Natural killer cell treated with Interleukin-12 subunit alpha and Interleukin-12 subunit beta and Interleukin-15 and Interleukin-18, amount 100 ng/mL, for 72 hours (primary cell): ENCODE measurements around the gene GALNT18. TPM values are rescaled to one million over a fixed set of nuclear protein-coding genes. Genes with fewer than 3 reads are reported as not detected.

Experiments used
- ATAC-seq, 2 donors: fragments of 150-1000 bp; cut with Tn5 transposase in 1 of 2; sonication (Bioruptor Pico), chemical (Tn5 transposase) in 1 of 2; 2 replicates each; pipeline ENCODE4 v1.10.0; 2021
- DNase-seq: peaks from one replicate; pipeline ENCODE4 v3.0.0; 2022; ENCODE audit warnings: low spot score
- H3K27ac Mint-ChIP-seq, 2 donors: 1 replicate in 1 of 2; 2 replicates in 1 of 2; pipeline ENCODE4 v1.8.0; 2022; ENCODE audit warnings: mixed read lengths in 2 of 2, mild to moderate bottlenecking in 1 of 2, moderate library complexity in 1 of 2
- H3K27me3 Mint-ChIP-seq, 2 donors: 1 replicate in 1 of 2; 2 replicates in 1 of 2; pipeline ENCODE4 v1.8.0; 2022; ENCODE audit warnings: mixed read lengths in 2 of 2
- H3K36me3 Mint-ChIP-seq: one replicate; pipeline ENCODE4 v1.8.0; 2022; ENCODE audit warnings: mixed read lengths
- H3K4me1 Mint-ChIP-seq, 2 donors: 1 replicate in 1 of 2; 2 replicates in 1 of 2; pipeline ENCODE4 v1.8.0; 2022; ENCODE audit warnings: low read depth in 2 of 2, mixed read lengths in 2 of 2, mild to moderate bottlenecking in 1 of 2
- H3K4me3 Mint-ChIP-seq: one replicate; pipeline ENCODE4 v1.8.0; 2022; ENCODE audit warnings: mixed read lengths
- H3K9me3 Mint-ChIP-seq: 2 replicates; pipeline ENCODE4 v1.8.0; 2022; ENCODE audit warnings: mixed read lengths
- total RNA-seq, 2 donors: library from RNA; stranded (reverse); gene quantifications; one replicate each; pipeline ENCODE4 v1.2.3, GENCODE V29; 2022

The GALNT18 gene
- total RNA-seq, 2 donors from 2014 or later = 0.29 to 0.73 TPM

DNA sequence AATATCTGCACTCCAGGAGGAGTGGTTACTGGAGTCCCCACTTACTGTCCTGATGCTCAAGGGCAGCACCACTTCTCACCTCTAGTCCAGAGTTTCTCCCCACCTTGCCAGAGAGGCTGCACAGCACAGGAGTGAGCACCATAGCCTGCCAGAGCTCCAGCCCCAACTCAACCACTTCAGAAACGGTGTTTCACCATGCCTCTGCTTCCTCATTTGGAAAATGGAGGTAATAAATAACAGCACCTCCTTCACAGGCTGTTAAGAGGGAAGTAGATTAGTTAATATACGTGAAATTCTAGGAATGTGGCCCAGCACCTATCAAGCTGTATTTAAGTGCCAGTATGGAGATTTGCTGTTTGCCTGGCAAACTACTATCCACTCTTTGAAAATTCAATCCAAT, 63.0 kb downstream of the GALNT18 start:
- no peaks in the 10 kb centered on the region for H3K36me3 Mint-ChIP-seq
- H3K27ac Mint-ChIP-seq = no peak overlapping the region
- H3K4me1 Mint-ChIP-seq = no peaks in the 10 kb centered on the region
- H3K9me3 Mint-ChIP-seq = peaks cover 5% of the 10 kb centered on the region
- H3K4me3 Mint-ChIP-seq = no peak overlapping the region
- no peak for ATAC-seq
- H3K27me3 Mint-ChIP-seq = peaks cover 6 to 12% of the 10 kb centered on the region in 2 donors
- no peak for DNase-seq

GRCh38 chr11:11558396-11558795, 63.4 kb downstream of the GALNT18 start:
- DNase-seq = no peak
- Mint-ChIP-seq H3K4me3 (no peak overlapping the region), H3K36me3 (no peaks in the 10 kb centered on the region), H3K27me3 (peaks cover 6 to 12% of the 10 kb centered on the region in 2 donors), H3K4me1 (no peaks in the 10 kb centered on the region), H3K27ac (no peak overlapping the region), H3K9me3 (peaks cover 5% of the 10 kb centered on the region)
- ATAC-seq = no peak

- no peak for ATAC-seq
- Mint-ChIP-seq H3K4me1 (no peaks in the 10 kb centered on the region), H3K9me3 (peaks cover 5% of the 10 kb centered on the region), H3K4me3 (no peak overlapping the region), H3K27me3 (peaks cover 8 to 10% of the 10 kb centered on the region in 2 donors), H3K36me3 (no peaks in the 10 kb centered on the region), H3K27ac (no peak overlapping the region)
- DNase-seq = no peak
These were observed 66.6 kb downstream of the GALNT18 start for GRCh38 chr11:11555208-11555607.

DNA sequence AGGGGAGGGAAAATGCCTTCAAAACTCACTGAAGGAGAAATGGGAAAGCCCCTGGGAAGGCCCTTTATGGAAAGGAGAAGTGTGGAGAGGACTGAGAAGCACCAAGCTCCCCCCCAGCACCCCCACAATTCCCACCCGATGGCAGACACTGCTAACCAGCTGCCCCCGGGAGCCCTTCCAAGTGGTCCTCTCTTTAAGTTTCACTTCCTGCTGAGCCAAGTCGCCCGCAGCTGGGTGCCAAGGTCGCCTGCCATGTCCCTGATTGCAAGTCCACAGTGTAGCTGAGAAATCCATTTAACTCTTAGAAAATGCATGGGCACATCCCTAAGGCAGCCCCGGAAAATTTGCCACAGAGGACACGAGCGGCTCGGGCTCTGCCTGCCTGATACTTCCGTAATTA, 68.2 kb downstream of the GALNT18 start:
- DNase-seq = no peak
- Mint-ChIP-seq H3K4me3 (no peak overlapping the region), H3K9me3 (no peaks in the 10 kb centered on the region), H3K27ac (no peak overlapping the region), H3K4me1 (no peaks in the 10 kb centered on the region), H3K36me3 (no peaks in the 10 kb centered on the region), H3K27me3 (peaks cover 0 to 2% of the 10 kb centered on the region in 2 donors)
- no peak for ATAC-seq

DNA sequence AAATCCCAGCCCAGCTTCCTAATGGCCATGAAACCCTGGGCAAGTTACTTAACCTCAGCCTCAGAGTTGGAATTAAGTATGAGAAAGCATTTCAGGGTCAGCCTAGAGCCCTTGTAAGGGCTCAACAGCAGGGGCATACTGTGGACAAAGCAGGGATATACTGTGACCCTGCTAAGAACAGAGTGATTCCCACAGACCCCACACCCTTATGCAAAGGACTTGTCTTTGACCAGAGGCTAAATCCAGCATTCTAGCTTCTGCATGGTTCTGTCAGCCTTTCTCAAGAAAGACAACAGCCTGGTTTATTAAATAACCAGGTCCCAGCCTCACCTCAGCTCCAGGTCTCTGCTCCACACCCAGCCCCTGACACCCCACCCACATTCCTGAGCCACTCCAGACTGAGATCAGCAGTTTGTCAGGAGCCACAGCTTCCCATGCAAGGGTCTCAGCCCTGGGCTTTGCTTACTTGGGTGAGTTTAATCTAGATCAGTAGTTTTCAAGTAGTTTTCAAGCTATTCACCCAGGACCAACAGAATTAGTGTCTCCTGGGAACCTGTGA, 69.2 kb downstream of the GALNT18 start:
- no peaks in the 10 kb centered on the region for H3K9me3 Mint-ChIP-seq
- ATAC-seq (no peak), DNase-seq (no peak)
- no peaks in the 10 kb centered on the region for H3K36me3 Mint-ChIP-seq
- no peak overlapping the region for H3K27ac Mint-ChIP-seq
- H3K27me3 Mint-ChIP-seq = peaks cover 0 to 2% of the 10 kb centered on the region in 2 donors
- H3K4me1 Mint-ChIP-seq = no peaks in the 10 kb centered on the region
- no peak overlapping the region for H3K4me3 Mint-ChIP-seq

- Mint-ChIP-seq H3K36me3 (no peaks in the 10 kb centered on the region), H3K4me3 (no peak overlapping the region), H3K9me3 (no peaks in the 10 kb centered on the region), H3K27ac (no peak overlapping the region), H3K4me1 (no peaks in the 10 kb centered on the region), H3K27me3 (peaks cover 0 to 2% of the 10 kb centered on the region in 2 donors)
- no peak for DNase-seq
- no peak for ATAC-seq
These were observed 71.3 kb downstream of the GALNT18 start for GRCh38 chr11:11550534-11550933.

GRCh38 chr11:11545285-11546275, 76.2 kb downstream of the GALNT18 start:
- H3K9me3 Mint-ChIP-seq = no peaks in the 10 kb centered on the region
- ATAC-seq (no peak), DNase-seq (no peak)
- no peaks in the 10 kb centered on the region for H3K36me3 Mint-ChIP-seq
- no peaks in the 10 kb centered on the region for H3K4me1 Mint-ChIP-seq
- H3K4me3 Mint-ChIP-seq = no peak overlapping the region
- no peak overlapping the region for H3K27ac Mint-ChIP-seq
- no peaks in the 10 kb centered on the region for H3K27me3 Mint-ChIP-seq

- Mint-ChIP-seq H3K4me1 (no peaks in the 10 kb centered on the region), H3K36me3 (no peaks in the 10 kb centered on the region), H3K27me3 (no peaks in the 10 kb centered on the region), H3K27ac (no peak overlapping the region), H3K9me3 (no peaks in the 10 kb centered on the region), H3K4me3 (no peak overlapping the region)
- ATAC-seq (no peak), DNase-seq (no peak)
These were observed 78.1 kb downstream of the GALNT18 start for GRCh38 chr11:11543656-11544055.

- DNase-seq (no peak), ATAC-seq (no peak)
- Mint-ChIP-seq H3K4me1 (no peaks in the 10 kb centered on the region), H3K27ac (no peak overlapping the region), H3K9me3 (no peaks in the 10 kb centered on the region), H3K4me3 (no peak overlapping the region), H3K27me3 (no peaks in the 10 kb centered on the region), H3K36me3 (no peaks in the 10 kb centered on the region)
These were observed 81.6 kb downstream of the GALNT18 start for GRCh38 chr11:11540157-11540556.

DNA sequence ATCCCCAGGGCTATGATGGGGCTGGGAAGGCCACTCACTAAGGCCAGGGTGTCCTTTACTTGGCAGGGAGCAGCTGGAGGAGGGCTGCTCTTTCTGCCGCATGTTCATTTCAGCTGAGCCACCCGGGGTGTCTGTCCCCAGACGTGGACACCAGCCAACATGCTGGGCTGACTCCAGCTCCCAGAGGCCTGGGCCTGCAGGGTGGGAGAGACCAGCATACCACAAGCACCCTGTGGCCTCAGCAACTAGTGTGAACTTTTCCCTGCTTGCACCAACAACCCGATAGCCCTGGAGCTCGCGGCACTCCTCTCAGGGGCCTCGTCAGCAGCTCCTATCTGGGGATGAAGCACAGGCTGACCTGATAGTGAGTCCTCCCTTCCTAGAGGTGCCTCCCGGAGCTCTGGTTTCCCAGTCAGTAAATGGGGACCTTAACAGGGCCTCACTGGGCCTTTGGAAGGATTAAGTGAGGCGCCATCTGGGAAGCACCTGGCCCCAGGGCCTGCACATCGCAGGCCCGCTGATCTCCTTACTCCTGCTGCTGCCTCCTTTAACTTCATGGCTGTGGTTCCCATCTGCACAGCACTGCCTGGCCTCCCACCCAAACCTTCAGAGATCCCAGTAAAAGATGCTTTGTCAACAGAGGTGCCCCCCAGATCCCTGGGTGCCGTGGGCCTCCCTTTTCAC, 83.4 kb downstream of the GALNT18 start:
- H3K9me3 Mint-ChIP-seq = no peaks in the 10 kb centered on the region
- no peaks in the 10 kb centered on the region for H3K4me1 Mint-ChIP-seq

GRCh38 chr11:11537871-11538270, 83.9 kb downstream of the GALNT18 start:
- Mint-ChIP-seq H3K27me3 (no peaks in the 10 kb centered on the region), H3K4me1 (no peaks in the 10 kb centered on the region), H3K9me3 (no peaks in the 10 kb centered on the region), H3K27ac (no peak overlapping the region), H3K36me3 (no peaks in the 10 kb centered on the region), H3K4me3 (no peak overlapping the region)
- ATAC-seq (no peak), DNase-seq (no peak)

More for the DNA sequence above, 83.4 kb downstream of the GALNT18 start:
- H3K4me3 Mint-ChIP-seq = no peak overlapping the region
- no peak overlapping the region for H3K27ac Mint-ChIP-seq
- ATAC-seq (no peak), DNase-seq (no peak)
- no peaks in the 10 kb centered on the region for H3K27me3 Mint-ChIP-seq
- H3K36me3 Mint-ChIP-seq = no peaks in the 10 kb centered on the region

DNA sequence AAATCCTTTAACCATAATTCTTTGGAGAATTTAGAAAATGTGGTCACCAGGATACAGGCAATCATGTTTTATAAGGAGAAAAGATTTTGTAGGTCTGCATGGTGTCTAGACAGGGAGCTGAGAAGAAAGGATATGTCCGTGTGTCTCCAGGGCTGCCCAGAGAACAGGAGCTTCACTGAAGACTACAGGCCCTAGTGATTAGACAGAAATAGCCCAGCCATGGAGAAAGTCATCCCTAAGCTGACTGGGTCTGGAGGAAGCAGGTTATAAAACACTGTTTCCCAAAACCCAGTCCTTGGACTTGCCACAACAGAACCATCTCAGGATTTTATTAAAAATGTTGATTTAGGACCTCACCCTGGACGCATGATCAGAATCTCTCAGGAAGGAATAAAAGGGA, 84.4 kb downstream of the GALNT18 start:
- ATAC-seq (no peak), DNase-seq (no peak)
- H3K4me3 Mint-ChIP-seq = no peak overlapping the region
- no peaks in the 10 kb centered on the region for H3K27me3 Mint-ChIP-seq
- no peaks in the 10 kb centered on the region for H3K36me3 Mint-ChIP-seq
- no peaks in the 10 kb centered on the region for H3K9me3 Mint-ChIP-seq
- no peak overlapping the region for H3K27ac Mint-ChIP-seq
- no peaks in the 10 kb centered on the region for H3K4me1 Mint-ChIP-seq

DNA sequence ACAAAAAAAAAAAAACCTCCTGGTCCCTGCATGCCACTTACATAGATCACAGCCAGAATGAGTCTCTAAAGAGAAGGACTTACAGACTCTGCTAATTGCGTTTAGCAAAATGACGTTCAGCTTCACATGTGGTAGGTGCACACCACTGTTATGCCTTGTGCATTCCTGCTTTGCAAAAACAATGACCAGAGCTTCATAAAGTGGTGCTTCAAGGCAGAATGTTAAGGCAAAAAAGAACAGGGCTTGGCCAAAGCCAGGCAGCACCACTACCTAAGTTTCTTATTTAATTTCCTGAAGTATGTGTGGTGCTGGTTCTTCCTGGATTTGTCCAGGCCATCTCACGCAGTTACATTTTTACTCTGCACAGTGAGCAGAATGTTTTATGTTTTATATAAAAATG, 85.2 kb downstream of the GALNT18 start:
- Mint-ChIP-seq H3K36me3 (no peaks in the 10 kb centered on the region), H3K4me1 (no peaks in the 10 kb centered on the region), H3K27ac (no peak overlapping the region), H3K4me3 (no peak overlapping the region), H3K9me3 (no peaks in the 10 kb centered on the region), H3K27me3 (no peaks in the 10 kb centered on the region)
- DNase-seq (no peak), ATAC-seq (no peak)

GRCh38 chr11:11535611-11536010, 86.2 kb downstream of the GALNT18 start:
- H3K36me3 Mint-ChIP-seq = no peaks in the 10 kb centered on the region
- H3K27ac Mint-ChIP-seq = no peak overlapping the region
- no peaks in the 10 kb centered on the region for H3K27me3 Mint-ChIP-seq
- no peak overlapping the region for H3K4me3 Mint-ChIP-seq
- H3K9me3 Mint-ChIP-seq = no peaks in the 10 kb centered on the region
- DNase-seq (no peak), ATAC-seq (no peak)
- H3K4me1 Mint-ChIP-seq = no peaks in the 10 kb centered on the region
